Measurements from ENCODE around the gene CYB5B.

DNA sequence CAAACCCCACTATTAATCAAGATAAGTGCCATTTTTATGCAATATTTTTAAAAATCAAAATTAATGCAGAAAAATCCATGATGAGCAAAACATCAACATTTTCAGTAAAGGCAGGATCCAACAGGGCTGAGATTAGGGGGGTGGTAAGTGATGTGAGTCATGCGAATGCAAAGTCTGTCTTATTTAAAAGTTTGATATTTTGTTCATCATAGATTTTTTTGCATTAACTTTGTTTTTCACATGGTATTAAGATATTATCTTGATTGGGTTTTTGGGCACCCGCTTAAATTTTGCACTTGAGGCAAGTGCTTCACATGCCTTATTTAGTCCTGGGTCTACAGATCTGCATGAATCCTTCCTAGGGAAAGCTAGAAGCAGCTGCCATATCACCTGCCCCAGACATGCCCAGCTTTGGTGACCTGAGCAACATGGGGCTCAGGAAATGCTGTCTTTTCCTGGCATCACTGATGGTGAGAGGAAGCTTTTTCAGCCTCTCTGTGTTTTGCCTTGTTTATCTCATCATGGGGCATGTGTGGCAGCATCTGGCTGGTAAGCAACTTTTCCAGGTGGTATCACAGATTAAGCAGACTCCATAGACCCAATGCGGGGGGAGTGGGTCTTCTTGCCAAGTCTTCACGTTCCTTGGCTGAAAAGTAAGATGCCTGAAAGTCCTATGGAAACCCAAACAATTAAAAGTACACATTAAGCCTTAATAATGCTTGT, 83.8 kb downstream of the CYB5B start:
- TF ChIP-seq, protein P1, sequence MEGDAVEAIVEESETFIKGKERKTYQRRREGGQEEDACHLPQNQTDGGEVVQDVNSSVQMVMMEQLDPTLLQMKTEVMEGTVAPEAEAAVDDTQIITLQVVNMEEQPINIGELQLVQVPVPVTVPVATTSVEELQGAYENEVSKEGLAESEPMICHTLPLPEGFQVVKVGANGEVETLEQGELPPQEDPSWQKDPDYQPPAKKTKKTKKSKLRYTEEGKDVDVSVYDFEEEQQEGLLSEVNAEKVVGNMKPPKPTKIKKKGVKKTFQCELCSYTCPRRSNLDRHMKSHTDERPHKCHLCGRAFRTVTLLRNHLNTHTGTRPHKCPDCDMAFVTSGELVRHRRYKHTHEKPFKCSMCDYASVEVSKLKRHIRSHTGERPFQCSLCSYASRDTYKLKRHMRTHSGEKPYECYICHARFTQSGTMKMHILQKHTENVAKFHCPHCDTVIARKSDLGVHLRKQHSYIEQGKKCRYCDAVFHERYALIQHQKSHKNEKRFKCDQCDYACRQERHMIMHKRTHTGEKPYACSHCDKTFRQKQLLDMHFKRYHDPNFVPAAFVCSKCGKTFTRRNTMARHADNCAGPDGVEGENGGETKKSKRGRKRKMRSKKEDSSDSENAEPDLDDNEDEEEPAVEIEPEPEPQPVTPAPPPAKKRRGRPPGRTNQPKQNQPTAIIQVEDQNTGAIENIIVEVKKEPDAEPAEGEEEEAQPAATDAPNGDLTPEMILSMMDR (IDR thresholded peaks at IDR 0.05; ENCODE audit: low read length), result no peak
- no peak for TF ChIP-seq EZH2phosphoT487 (IDR thresholded peaks at IDR 0.05; ENCODE audit: low read length)
